ENCODE results near the gene PAPOLB.

DNA sequence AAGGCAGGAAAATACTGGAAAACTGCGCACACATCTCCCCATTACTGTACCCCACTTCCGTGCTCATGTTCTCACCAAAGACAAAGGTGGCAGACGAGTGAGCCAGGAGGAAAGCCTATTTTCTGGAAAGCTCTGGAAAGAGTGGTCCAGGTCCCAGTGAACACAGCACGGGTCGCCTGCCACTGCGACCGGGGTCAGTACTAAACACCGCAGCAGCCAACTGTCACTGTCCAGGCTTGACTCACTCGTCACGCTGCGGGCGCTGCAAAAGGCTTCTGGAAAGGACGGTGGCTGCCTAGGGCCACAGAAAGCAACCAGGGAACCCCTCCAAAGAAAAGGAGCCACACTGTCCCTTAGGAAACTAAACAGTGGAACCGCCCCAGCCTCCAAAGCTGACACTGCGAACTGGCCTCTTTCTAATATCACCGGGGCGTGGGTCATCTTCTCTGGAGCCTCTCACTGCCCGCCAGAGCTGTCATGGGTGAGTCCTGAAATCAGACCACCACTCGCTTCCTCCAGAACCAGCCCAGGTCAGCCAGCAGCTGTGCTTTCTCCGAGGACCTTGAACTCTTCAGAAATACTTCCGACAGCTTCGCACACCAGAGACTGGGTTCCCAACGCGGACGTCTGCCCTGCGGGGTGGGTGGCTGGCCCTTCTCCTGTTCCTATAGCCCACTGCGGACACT lies 17.7 kb upstream of the PAPOLB start:
- no peak for TF ChIP-seq TAF1 (IDR thresholded peaks at IDR 0.05; ENCODE audit: low read depth, low read length)
- no peak for TF ChIP-seq POLR2AphosphoS5 (IDR thresholded peaks at IDR 0.05; ENCODE audit: low read depth, low read length)
- TF ChIP-seq POLR2A (IDR thresholded peaks at IDR 0.05; ENCODE audit: low read depth, low read length): no peak
